SH-SY5Y (cell line): ENCODE results near the gene FAU.

ENCODE experiments used
- GATA2 ChIP-seq: IDR thresholded peaks from 2 replicates; pipeline ENCODE4 v1.6.1; 2011; ENCODE audit warnings: mild to moderate bottlenecking, low read depth, low read length
- GATA3 ChIP-seq: IDR thresholded peaks from 2 replicates; pipeline ENCODE4 v1.6.1; 2011; ENCODE audit warnings: low read depth, mild to moderate bottlenecking, low read length, moderate library complexity

DNA sequence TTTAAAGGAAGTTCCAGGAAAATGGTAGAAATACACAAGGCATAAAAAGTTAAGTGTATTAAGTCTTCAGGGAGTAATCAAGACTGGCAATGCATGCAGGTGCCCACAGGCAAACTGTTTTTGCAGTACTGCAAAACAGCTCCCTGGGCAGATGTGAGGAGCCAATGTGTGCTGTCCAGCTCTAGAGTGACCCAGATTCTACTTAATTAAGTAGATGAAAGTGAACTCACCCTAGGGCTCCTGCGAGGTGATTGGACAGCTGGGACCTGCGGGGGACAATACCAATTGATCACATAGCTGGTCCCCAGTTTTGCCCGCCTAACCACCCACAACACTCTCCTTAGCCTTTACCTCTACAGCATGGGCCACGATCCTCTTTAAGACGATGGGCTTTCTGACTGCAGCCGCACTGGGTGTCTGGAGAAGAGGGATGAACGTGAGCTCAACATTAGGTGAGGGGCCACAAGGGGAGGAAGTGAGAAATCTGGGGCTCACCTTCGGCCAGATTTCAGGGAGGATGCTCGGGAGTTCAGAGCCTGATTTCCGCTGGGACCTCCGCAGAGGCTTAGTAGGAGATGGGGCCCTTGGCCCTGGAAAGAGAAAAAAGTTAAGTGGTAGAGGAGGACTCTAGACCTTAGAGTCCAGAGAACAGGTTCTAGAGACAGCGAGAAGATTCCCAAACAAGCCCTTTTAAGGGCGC, 38.6 kb downstream of the FAU start:
- TF ChIP-seq GATA3 (no peak), GATA2 (no peak)
